AG10803 (cell line): ENCODE measurements around the gene LRP2BP.
A peak's percentile ranks its signal among the peaks of the same experiment; 100 is the strongest.
"Not testable (repeated sequence)": the region's sequence is repeated elsewhere in the genome, so short reads cannot be mapped to it uniquely, and the experiment has no call there.

Experiments used
- DNase-seq: peaks from one replicate; pipeline ENCODE4 v3.0.0; 2010; ENCODE audit warnings: low read depth
- H3K4me3 ChIP-seq: 2 replicates; pipeline ENCODE4 v1.5.1; 2011; ENCODE audit warnings: mild to moderate bottlenecking, low read length, control low read depth
- CTCF ChIP-seq: conservative IDR thresholded peaks from 2 replicates; pipeline ENCODE4 v1.5.1; 2011; ENCODE audit warnings: mild to moderate bottlenecking, low read length, control low read depth, inconsistent platforms

Gene LRP2BP

GRCh38 chr4:185374573-185374972 is 21.2 kb downstream of the LRP2BP start:
- no peak for DNase-seq
- no peak overlapping the region for H3K4me3 ChIP-seq
- TF ChIP-seq CTCF, result no peak

GRCh38 chr4:185374027-185374426 is 21.7 kb downstream of the LRP2BP start:
- H3K4me3 ChIP-seq, result no peak overlapping the region
- DNase-seq, result no peak
- no peak for TF ChIP-seq CTCF

- TF ChIP-seq CTCF, result no peak
- no peak overlapping the region for H3K4me3 ChIP-seq
- DNase-seq, result no peak
Measured at GRCh38 chr4:185371702-185372101, 24.0 kb downstream of the LRP2BP start.

- H3K4me3 ChIP-seq, result no peak overlapping the region
- no peak for DNase-seq
- no peak for TF ChIP-seq CTCF
Measured at GRCh38 chr4:185370268-185370949, 25.3 kb downstream of the LRP2BP start.

GRCh38 chr4:185369731-185370130 is 26.0 kb downstream of the LRP2BP start:
- no peak overlapping the region for H3K4me3 ChIP-seq
- TF ChIP-seq CTCF, result no peak
- DNase-seq, result peak; percentile 19

- H3K4me3 ChIP-seq, result no peak overlapping the region
- no peak for TF ChIP-seq CTCF
- DNase-seq, result no peak
Measured at GRCh38 chr4:185364886-185365285, 30.8 kb downstream of the LRP2BP start.

GRCh38 chr4:185363251-185363650 is 32.5 kb downstream of the LRP2BP start:
- DNase-seq, result no peak
- no peak for TF ChIP-seq CTCF
- no peak overlapping the region for H3K4me3 ChIP-seq

GRCh38 chr4:185362570-185362969 is 33.2 kb downstream of the LRP2BP start:
- H3K4me3 ChIP-seq, DNase-seq: not testable (repeated sequence)
